ENCODE measurements around the gene PDIA5.

DNA sequence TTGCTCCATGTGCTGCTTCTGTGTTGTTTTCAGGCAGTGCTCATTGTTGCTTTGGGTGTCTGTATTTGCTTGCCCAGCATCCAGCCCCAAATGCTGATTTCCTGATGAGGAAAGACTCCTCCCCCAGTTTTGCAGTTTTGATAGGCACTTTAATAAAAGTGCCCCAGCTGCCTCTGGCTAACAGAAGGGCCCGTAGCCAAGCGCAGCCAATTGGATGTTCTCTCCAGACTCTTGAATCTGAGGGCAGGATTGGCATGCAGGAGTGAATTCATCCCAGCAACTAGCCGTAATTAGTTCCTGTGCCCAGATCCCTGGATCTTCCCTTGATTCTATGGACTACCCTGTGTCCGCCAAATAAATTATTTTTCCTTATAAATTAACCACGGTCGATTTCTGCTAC lies 24.4 kb upstream of the PDIA5 start:
- TF ChIP-seq, protein P1, sequence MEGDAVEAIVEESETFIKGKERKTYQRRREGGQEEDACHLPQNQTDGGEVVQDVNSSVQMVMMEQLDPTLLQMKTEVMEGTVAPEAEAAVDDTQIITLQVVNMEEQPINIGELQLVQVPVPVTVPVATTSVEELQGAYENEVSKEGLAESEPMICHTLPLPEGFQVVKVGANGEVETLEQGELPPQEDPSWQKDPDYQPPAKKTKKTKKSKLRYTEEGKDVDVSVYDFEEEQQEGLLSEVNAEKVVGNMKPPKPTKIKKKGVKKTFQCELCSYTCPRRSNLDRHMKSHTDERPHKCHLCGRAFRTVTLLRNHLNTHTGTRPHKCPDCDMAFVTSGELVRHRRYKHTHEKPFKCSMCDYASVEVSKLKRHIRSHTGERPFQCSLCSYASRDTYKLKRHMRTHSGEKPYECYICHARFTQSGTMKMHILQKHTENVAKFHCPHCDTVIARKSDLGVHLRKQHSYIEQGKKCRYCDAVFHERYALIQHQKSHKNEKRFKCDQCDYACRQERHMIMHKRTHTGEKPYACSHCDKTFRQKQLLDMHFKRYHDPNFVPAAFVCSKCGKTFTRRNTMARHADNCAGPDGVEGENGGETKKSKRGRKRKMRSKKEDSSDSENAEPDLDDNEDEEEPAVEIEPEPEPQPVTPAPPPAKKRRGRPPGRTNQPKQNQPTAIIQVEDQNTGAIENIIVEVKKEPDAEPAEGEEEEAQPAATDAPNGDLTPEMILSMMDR (conservative IDR thresholded peaks at IDR 0.05; ENCODE audit: low read length), result no peak
- TF ChIP-seq EZH2phosphoT487 (IDR thresholded peaks at IDR 0.05; ENCODE audit: borderline replicate concordance), result no peak

All from Loucy (cell line).